Activated naive CD4-positive, alpha-beta T cell (primary cell): ENCODE measurements around the gene ELL2.

Experiments used
- DNase-seq, 4 experiments: peaks; one replicate each; lab custom pipeline; 2025; lab: John Stamatoyannopoulos, UW

The ELL2 gene

GRCh38 chr5:95956021-95956899 lies 5.4 kb downstream of the ELL2 start:
- DNase-seq: no peak

DNA sequence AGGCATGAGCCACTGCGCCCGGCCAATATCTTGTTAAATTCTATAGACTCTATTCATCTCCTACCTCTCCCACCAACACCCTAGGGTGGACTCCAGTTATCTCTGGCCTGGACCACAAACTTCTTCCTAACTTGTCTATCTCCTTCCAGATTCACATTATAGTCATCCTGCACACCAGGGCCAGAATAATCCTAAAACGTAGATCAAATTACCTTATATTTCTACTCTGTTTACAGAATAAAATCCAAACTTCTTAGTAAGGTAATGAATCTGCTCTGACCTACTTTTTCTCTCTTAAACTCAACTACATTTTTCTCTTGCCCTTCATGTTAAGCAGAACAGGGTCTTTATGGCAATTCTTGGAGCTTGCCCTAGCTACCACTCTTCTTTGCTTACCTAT lies 6.9 kb downstream of the ELL2 start:
- no peak for DNase-seq

GRCh38 chr5:95953021-95953702 lies 8.5 kb downstream of the ELL2 start:
- no peak for DNase-seq

DNA sequence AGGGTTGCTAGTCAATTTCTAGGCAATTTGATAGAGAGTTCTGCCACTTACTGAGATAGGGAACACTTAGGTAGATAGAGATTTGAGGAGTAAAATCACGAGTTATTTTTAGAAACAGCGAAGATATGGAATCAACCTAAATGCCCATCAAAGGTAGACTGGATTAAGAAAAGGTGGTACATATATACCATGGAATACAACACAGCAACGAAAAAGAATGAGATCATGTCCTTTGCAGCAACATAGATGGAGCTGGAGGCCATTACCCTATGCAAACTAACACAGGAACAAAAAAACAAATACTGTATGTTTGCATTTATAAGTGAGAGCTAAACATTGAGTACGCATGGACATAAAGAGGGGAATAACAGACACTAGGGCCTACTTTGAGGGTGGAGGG lies 9.7 kb downstream of the ELL2 start:
- no peak for DNase-seq

DNA sequence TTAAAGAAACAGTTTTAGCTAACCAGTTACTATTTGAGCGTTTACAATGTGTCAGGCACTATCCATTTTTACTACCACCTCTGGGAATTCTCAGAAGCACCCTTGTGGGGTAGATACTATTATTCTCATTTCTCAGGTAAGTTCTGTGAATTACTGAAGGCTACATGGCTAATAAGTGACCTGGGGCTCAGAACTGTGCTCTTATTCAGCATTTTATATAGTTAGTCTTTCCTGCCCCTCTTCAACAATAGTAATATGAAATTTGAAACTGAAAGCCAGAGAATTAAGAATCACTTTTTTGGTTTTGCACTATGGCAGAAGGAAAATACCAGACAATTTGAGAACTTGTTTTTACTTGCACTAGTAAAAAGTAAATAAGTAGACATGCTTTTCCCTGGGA lies 11.8 kb downstream of the ELL2 start:
- DNase-seq: no peak

DNA sequence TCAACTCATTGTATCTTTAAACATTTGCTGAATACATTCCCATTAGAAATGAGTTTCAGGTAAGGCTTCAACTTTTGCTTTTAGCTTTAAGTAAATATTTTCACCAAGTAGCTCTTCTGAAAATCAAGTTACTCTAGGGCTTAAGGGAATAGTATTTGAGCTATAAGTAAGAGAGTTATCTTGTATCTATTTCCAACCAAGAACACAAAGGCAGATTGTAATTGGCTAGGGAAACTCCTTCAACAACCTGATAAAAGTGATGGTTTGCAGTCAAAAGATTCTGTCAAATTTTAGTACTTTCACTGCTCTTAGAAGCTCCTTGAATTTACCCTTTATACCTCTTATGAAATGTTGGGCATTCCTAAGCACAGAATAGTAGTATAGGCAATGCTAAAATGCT lies 13.0 kb downstream of the ELL2 start:
- no peak for DNase-seq

GRCh38 chr5:95946451-95946850 lies 15.2 kb downstream of the ELL2 start:
- no peak for DNase-seq

- no peak for DNase-seq
These were observed 18.7 kb downstream of the ELL2 start for GRCh38 chr5:95942968-95943367.

- DNase-seq: no peak
These were observed 19.2 kb downstream of the ELL2 start for GRCh38 chr5:95942414-95942813.

DNA sequence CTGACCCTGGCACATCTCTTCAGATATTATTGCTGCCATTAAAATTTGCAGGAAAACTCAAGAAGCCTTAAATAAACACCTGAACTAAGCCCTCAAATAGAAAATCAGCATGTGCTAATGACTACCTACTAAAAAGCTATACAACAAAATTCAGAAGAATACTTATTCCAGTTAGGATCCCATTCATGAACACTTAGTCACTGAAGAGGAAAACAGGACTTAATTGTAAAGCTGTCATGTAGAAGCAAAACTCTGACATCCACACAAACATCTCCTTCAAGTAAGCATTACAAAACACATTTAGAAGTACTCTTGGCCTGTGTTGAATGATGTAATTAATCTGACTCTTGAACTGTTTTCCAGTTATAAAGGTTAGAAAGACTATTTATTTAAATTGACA lies 19.9 kb downstream of the ELL2 start:
- DNase-seq: no peak

- no peak for DNase-seq
These were observed 20.6 kb downstream of the ELL2 start for GRCh38 chr5:95940758-95941682.

- DNase-seq: no peak
These were observed 22.2 kb downstream of the ELL2 start for GRCh38 chr5:95939465-95939864.

GRCh38 chr5:95938766-95939165 lies 22.9 kb downstream of the ELL2 start:
- DNase-seq: no peak

GRCh38 chr5:95938347-95938746 lies 23.3 kb downstream of the ELL2 start:
- no peak for DNase-seq

- no peak for DNase-seq
These were observed 24.0 kb downstream of the ELL2 start for GRCh38 chr5:95937607-95938152.

DNA sequence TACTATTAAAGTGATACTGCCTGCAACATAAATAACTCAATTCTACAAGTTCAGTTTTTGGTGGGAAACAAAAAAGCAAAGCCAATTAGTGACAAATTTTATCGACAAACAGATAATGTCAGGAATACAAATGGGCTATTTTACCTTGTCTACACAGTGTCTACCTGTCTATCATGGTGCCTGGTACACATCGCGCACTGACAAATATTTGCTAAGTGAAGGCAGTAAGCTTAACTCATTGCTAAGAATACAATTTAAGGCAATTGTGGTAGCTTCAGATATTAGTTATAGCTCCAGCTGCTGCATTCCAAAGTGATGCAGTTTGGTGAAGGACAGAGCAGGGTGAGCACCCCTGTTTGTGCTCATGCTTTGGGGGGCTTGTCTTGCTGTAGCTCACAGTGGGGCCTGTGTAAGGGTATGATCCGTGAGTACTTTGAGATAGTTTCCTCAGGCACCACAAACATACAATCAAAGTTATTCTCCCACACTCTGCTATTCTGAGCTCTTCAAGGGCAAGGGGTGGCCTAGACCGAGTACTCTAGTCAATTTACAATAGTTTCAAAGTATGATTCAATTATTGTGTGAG lies 24.7 kb downstream of the ELL2 start:
- DNase-seq: no peak

- DNase-seq: no peak
These were observed 26.0 kb downstream of the ELL2 start for GRCh38 chr5:95935553-95936100.

DNA sequence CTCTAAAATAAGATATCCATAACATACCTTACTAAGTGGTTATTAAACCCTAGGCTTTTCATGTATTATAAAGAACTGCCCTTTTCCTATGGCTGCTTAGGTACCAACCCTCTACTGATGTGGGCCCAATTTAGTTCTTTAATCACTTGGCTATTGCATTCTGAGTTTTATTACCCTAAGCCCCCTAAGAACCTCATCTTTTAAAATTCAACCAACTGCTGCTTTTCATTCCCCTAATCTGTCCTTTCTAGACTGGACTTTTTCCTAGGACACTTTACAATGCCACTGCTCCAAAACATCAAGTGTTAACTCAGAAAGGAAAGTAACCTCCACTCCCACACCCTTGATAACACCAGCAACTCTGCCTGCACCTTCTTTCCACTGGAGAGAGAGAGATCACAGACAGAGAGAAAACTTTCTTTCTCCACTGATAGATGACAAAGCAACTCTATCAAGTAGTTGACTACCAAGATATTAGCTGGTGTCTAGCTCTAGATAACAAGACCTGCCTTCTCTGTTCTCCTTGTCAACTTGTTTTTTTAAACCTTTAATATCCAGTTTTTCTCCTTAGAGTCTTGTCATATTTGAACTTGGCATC lies 27.3 kb downstream of the ELL2 start:
- no peak for DNase-seq

GRCh38 chr5:95932941-95933340 lies 28.7 kb downstream of the ELL2 start:
- DNase-seq: no peak

GRCh38 chr5:95931079-95931833 lies 30.4 kb downstream of the ELL2 start:
- no peak for DNase-seq
